ENCODE data around the gene ARSB.

- TF ChIP-seq, protein P1, sequence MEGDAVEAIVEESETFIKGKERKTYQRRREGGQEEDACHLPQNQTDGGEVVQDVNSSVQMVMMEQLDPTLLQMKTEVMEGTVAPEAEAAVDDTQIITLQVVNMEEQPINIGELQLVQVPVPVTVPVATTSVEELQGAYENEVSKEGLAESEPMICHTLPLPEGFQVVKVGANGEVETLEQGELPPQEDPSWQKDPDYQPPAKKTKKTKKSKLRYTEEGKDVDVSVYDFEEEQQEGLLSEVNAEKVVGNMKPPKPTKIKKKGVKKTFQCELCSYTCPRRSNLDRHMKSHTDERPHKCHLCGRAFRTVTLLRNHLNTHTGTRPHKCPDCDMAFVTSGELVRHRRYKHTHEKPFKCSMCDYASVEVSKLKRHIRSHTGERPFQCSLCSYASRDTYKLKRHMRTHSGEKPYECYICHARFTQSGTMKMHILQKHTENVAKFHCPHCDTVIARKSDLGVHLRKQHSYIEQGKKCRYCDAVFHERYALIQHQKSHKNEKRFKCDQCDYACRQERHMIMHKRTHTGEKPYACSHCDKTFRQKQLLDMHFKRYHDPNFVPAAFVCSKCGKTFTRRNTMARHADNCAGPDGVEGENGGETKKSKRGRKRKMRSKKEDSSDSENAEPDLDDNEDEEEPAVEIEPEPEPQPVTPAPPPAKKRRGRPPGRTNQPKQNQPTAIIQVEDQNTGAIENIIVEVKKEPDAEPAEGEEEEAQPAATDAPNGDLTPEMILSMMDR (conservative IDR thresholded peaks at IDR 0.05; ENCODE audit: low read length): no peak
- no peak for TF ChIP-seq EZH2phosphoT487 (IDR thresholded peaks at IDR 0.05; ENCODE audit: borderline replicate concordance)
Observed at GRCh38 chr5:78816143-78816765, 168.9 kb downstream of the ARSB start.
